OCI-LY3 (cell line): Measurements from ENCODE around the gene RPN1.

Source experiments
- CTCF ChIP-seq: fragments of 200-600, 300-600 bp; sonication (generic); IDR thresholded peaks from 2 replicates; pipeline ENCODE4 v1.5.1; 2014; ENCODE audit warnings: antibody characterized with exemption, low read length, low read depth
- EZH2phosphoT487 ChIP-seq: fragments of 200-600 bp; shearing (Covaris generic); IDR thresholded peaks from 2 replicates; pipeline ENCODE4 v1.6.1; 2018; ENCODE audit warnings: antibody characterized with exemption, mixed run types, low read depth

- no peak for TF ChIP-seq CTCF
- TF ChIP-seq EZH2phosphoT487: no peak
These were observed 12.5 kb upstream of the RPN1 start for GRCh38 chr3:128663151-128663550.
